WTC11 (cell line): Measurements from ENCODE around the gene FCRL5. TPM values are rescaled to one million over a fixed set of nuclear protein-coding genes. Genes with fewer than 3 reads are reported as not detected.

ENCODE experiments used
- ATAC-seq: fragments of 200-7000 bp; cut with Tn5 transposase; 2 replicates; pipeline ENCODE4 v1.10.0; 2021; ENCODE audit warnings: mild to moderate bottlenecking, moderate library complexity
- CTCF ChIA-PET: fragments of 300-600 bp; sonication (Branson Sonifier 250); formaldehyde crosslinking; loops from one replicate; lab custom pipeline; 2021; ENCODE audit warnings: antibody characterized with exemption; lab: Charles Lee
- POLR2A ChIA-PET: fragments of 350-600 bp; sonication (Branson Sonifier 250); formaldehyde crosslinking; loops from one replicate; lab custom pipeline; 2021; ENCODE audit warnings: antibody characterized with exemption; lab: Charles Lee
- DNase-seq: peaks from one replicate; pipeline ENCODE4 v3.0.0; 2021; ENCODE audit warnings: low spot score
- H3K27ac Mint-ChIP-seq: 2 replicates; pipeline ENCODE4 v1.8.0; 2021; ENCODE audit warnings: mixed read lengths
- H3K27me3 Mint-ChIP-seq: 2 replicates; pipeline ENCODE4 v1.8.0; 2021; ENCODE audit warnings: low read depth, mild to moderate bottlenecking, moderate library complexity, mixed read lengths
- H3K36me3 Mint-ChIP-seq: 2 replicates; pipeline ENCODE4 v1.8.0; 2021; ENCODE audit warnings: mixed read lengths
- H3K4me1 Mint-ChIP-seq: 2 replicates; pipeline ENCODE4 v1.8.0; 2022; ENCODE audit warnings: mixed read lengths
- H3K4me3 Mint-ChIP-seq: 2 replicates; pipeline ENCODE4 v1.8.0; 2021; ENCODE audit warnings: mild to moderate bottlenecking, moderate library complexity, mixed read lengths
- H3K9me3 Mint-ChIP-seq: 2 replicates; pipeline ENCODE4 v1.8.0; 2021; ENCODE audit warnings: mixed read lengths
- CREM ChIP-seq: sonication (generic); formaldehyde crosslinking; IDR thresholded peaks from 2 replicates; pipeline ENCODE4 v1.8.1; 2022; ENCODE audit warnings: mild to moderate bottlenecking, missing genetic modification reagents, moderate library complexity
- ETV6 ChIP-seq: sonication (generic); formaldehyde crosslinking; IDR thresholded peaks from 2 replicates; pipeline ENCODE4 v1.8.1; 2022; ENCODE audit warnings: mild to moderate bottlenecking, missing genetic modification reagents
- NFYB ChIP-seq: sonication (generic); formaldehyde crosslinking; conservative IDR thresholded peaks from 2 replicates; pipeline ENCODE4 v1.8.0; 2022; ENCODE audit warnings: low read depth, missing genetic modification reagents
- RORB ChIP-seq: fragments of 250-450 bp; sonication (Bioruptor Pico); IDR thresholded peaks from 2 replicates; pipeline ENCODE4 v1.9.0; 2021; ENCODE audit warnings: mild to moderate bottlenecking
- SP1 ChIP-seq: sonication (generic); formaldehyde crosslinking; conservative IDR thresholded peaks from 2 replicates; pipeline ENCODE4 v1.8.1; 2022; ENCODE audit warnings: missing genetic modification reagents
- TCF7 ChIP-seq: sonication (generic); formaldehyde crosslinking; IDR thresholded peaks from 2 replicates; pipeline ENCODE4 v1.8.0; 2022; ENCODE audit warnings: mild to moderate bottlenecking, low read depth, missing genetic modification reagents, moderate library complexity
- TEAD1 ChIP-seq: sonication (generic); formaldehyde crosslinking; IDR thresholded peaks from 2 replicates; pipeline ENCODE4 v1.8.0; 2022; ENCODE audit warnings: mild to moderate bottlenecking, missing genetic modification reagents
- TEAD4 ChIP-seq: sonication (generic); formaldehyde crosslinking; IDR thresholded peaks from 2 replicates; pipeline ENCODE4 v1.8.0; 2022; ENCODE audit warnings: mild to moderate bottlenecking, missing genetic modification reagents
- TP53 ChIP-seq: sonication (generic); formaldehyde crosslinking; IDR thresholded peaks from 2 replicates; pipeline ENCODE4 v1.8.1; 2023; ENCODE audit warnings: mild to moderate bottlenecking, missing genetic modification reagents
- ZNF138 ChIP-seq: sonication (generic); formaldehyde crosslinking; conservative IDR thresholded peaks from 2 replicates; pipeline ENCODE4 v1.8.1; 2022; ENCODE audit warnings: mild to moderate bottlenecking, moderate library complexity, missing genetic modification reagents
- ZNF232 ChIP-seq: sonication (generic); formaldehyde crosslinking; IDR thresholded peaks from 2 replicates; pipeline ENCODE4 v1.8.0; 2022; ENCODE audit warnings: mild to moderate bottlenecking, missing genetic modification reagents
- total RNA-seq: library from RNA; stranded (reverse); gene quantifications from 3 replicates; pipeline ENCODE4 v1.2.3, GENCODE V29; 2021
- TF ChIP-seq, protein P1 (sequence below): fragments of 200-600 bp; IDR thresholded peaks from 2 replicates; pipeline ENCODE4 v1.8.0; 2022; ENCODE audit warnings: antibody characterized with exemption
- TF ChIP-seq, protein P2 (sequence below): sonication (generic); formaldehyde crosslinking; conservative IDR thresholded peaks from 2 replicates; pipeline ENCODE4 v1.8.1; 2022; ENCODE audit warnings: mild to moderate bottlenecking, missing genetic modification reagents
- TF ChIP-seq, protein P3 (sequence below): sonication (generic); formaldehyde crosslinking; IDR thresholded peaks from 2 replicates; pipeline ENCODE4 v1.8.1; 2022; ENCODE audit warnings: low read depth, missing genetic modification reagents, borderline replicate concordance
- TF ChIP-seq, protein P4 (sequence below): fragments of 250-450 bp; sonication (Bioruptor Pico); IDR thresholded peaks from 2 replicates; pipeline ENCODE4 v1.9.0; 2021; ENCODE audit warnings: mild to moderate bottlenecking
- TF ChIP-seq, protein P5 (sequence below): sonication (generic); formaldehyde crosslinking; conservative IDR thresholded peaks from 2 replicates; pipeline ENCODE4 v1.8.1; 2023; ENCODE audit warnings: mild to moderate bottlenecking, low read depth, missing genetic modification reagents, moderate library complexity

FCRL5 gene
- total RNA-seq, 1 experiment from 2014 or later = 0.70 TPM

DNA sequence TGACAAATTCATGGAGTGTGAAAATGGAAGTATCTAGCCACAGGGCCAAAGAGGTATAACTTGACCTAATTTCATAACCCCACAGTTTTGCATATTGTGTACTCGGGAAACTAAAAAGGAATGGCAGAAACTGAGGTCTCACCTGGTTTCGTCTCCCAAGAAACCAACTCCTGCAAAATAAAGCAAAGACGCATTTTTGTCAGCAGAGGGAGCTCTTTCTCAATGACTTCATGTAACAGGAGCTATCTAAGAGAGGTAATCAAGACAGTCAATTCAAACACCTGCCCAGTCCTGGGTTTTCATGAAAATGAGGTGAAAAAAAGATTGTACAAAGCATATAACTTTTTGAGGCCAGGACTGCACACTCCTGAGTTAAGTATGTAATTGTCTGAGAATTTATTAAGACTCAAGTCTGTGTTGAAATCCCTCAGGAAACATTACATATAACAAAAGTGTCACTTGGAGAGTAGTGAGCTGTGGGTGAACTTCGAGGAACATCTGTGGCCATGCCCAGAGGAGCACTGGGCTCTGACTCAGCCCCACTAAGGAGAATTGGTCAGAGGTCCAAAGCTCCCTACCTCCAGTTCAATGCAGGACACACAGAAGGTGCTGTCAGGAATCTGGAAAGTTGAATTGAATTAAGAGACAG is 28.0 kb upstream of the FCRL5 start:
- no peak overlapping the region for H3K4me3 Mint-ChIP-seq
- TF ChIP-seq TEAD4 (CRISPR knock-in tag) (peak; percentile 73; the same call in 1 of the 2 replicates), CREM (no peak), TEAD1 (CRISPR knock-in tag) (peak; percentile 92; the same call in 1 of the 2 replicates), ZNF232 (CRISPR knock-in tag) (no peak), NFYB (CRISPR knock-in tag) (no peak)
- TF ChIP-seq, protein P1, sequence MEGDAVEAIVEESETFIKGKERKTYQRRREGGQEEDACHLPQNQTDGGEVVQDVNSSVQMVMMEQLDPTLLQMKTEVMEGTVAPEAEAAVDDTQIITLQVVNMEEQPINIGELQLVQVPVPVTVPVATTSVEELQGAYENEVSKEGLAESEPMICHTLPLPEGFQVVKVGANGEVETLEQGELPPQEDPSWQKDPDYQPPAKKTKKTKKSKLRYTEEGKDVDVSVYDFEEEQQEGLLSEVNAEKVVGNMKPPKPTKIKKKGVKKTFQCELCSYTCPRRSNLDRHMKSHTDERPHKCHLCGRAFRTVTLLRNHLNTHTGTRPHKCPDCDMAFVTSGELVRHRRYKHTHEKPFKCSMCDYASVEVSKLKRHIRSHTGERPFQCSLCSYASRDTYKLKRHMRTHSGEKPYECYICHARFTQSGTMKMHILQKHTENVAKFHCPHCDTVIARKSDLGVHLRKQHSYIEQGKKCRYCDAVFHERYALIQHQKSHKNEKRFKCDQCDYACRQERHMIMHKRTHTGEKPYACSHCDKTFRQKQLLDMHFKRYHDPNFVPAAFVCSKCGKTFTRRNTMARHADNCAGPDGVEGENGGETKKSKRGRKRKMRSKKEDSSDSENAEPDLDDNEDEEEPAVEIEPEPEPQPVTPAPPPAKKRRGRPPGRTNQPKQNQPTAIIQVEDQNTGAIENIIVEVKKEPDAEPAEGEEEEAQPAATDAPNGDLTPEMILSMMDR = peak; percentile 65
- TF ChIP-seq, protein P2, sequence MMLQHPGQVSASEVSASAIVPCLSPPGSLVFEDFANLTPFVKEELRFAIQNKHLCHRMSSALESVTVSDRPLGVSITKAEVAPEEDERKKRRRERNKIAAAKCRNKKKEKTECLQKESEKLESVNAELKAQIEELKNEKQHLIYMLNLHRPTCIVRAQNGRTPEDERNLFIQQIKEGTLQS (CRISPR knock-in tag) = no peak
- H3K27ac Mint-ChIP-seq = peak overlapping the region; percentile 85; the same call in 1 of the 2 replicates
- no peaks in the 10 kb centered on the region for H3K9me3 Mint-ChIP-seq
- DNase-seq = peak; percentile 36
- ChIA-PET POLR2A (no interaction called here), CTCF (interaction anchor here (0.6 to 2.9 kb wide), 48 partner anchors 8 to 545 kb away, joined by 3 to 39 read pairs (median 4); partner anchors contain the start of gene FCRL4)
- no peaks in the 10 kb centered on the region for H3K27me3 Mint-ChIP-seq
- ATAC-seq = peak; percentile 87
- no peaks in the 10 kb centered on the region for H3K36me3 Mint-ChIP-seq
- peaks cover 4% of the 10 kb centered on the region for H3K4me1 Mint-ChIP-seq

DNA sequence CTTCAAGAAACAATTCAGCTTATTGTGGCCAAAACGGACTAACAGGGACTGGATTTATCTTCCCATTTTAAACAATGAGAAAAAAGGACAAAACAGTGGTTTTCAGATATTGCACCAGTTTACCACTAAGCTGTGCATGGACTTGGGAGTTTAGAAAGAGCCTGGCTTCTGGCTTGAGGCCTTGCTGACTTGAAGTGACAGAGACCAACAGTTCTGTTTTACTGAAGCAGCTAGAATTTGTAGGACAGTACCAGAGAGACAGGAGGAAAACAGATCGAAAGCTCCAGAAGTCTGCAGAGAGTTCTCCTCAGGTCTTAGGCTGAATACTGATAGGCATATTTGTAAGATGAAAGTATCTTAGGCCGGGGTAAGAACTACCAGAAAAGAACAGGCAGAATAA is 25.1 kb upstream of the FCRL5 start:
- Mint-ChIP-seq H3K4me1 (peaks cover 10% of the 10 kb centered on the region), H3K27ac (no peak overlapping the region), H3K9me3 (no peaks in the 10 kb centered on the region), H3K36me3 (no peaks in the 10 kb centered on the region), H3K27me3 (no peaks in the 10 kb centered on the region)
- CTCF ChIA-PET = interaction anchor here (1.3 to 1.8 kb wide), 3 partner anchors 12 to 114 kb away, joined by 3 to 6 read pairs (median 5); no protein-coding TSS in a partner anchor
- POLR2A ChIA-PET = no interaction called here
- TF ChIP-seq TEAD4 (CRISPR knock-in tag) = no peak
- TF ChIP-seq, protein P3, sequence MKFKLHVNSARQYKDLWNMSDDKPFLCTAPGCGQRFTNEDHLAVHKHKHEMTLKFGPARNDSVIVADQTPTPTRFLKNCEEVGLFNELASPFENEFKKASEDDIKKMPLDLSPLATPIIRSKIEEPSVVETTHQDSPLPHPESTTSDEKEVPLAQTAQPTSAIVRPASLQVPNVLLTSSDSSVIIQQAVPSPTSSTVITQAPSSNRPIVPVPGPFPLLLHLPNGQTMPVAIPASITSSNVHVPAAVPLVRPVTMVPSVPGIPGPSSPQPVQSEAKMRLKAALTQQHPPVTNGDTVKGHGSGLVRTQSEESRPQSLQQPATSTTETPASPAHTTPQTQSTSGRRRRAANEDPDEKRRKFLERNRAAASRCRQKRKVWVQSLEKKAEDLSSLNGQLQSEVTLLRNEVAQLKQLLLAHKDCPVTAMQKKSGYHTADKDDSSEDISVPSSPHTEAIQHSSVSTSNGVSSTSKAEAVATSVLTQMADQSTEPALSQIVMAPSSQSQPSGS (CRISPR knock-in tag) = no peak
- no peak for TF ChIP-seq ETV6 (CRISPR knock-in tag)
- TF ChIP-seq, protein P4, sequence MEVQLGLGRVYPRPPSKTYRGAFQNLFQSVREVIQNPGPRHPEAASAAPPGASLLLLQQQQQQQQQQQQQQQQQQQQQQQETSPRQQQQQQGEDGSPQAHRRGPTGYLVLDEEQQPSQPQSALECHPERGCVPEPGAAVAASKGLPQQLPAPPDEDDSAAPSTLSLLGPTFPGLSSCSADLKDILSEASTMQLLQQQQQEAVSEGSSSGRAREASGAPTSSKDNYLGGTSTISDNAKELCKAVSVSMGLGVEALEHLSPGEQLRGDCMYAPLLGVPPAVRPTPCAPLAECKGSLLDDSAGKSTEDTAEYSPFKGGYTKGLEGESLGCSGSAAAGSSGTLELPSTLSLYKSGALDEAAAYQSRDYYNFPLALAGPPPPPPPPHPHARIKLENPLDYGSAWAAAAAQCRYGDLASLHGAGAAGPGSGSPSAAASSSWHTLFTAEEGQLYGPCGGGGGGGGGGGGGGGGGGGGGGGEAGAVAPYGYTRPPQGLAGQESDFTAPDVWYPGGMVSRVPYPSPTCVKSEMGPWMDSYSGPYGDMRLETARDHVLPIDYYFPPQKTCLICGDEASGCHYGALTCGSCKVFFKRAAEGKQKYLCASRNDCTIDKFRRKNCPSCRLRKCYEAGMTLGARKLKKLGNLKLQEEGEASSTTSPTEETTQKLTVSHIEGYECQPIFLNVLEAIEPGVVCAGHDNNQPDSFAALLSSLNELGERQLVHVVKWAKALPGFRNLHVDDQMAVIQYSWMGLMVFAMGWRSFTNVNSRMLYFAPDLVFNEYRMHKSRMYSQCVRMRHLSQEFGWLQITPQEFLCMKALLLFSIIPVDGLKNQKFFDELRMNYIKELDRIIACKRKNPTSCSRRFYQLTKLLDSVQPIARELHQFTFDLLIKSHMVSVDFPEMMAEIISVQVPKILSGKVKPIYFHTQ (CRISPR knock-in tag) = no peak
- no peak for TF ChIP-seq TCF7 (CRISPR knock-in tag)
- TF ChIP-seq, protein P5, sequence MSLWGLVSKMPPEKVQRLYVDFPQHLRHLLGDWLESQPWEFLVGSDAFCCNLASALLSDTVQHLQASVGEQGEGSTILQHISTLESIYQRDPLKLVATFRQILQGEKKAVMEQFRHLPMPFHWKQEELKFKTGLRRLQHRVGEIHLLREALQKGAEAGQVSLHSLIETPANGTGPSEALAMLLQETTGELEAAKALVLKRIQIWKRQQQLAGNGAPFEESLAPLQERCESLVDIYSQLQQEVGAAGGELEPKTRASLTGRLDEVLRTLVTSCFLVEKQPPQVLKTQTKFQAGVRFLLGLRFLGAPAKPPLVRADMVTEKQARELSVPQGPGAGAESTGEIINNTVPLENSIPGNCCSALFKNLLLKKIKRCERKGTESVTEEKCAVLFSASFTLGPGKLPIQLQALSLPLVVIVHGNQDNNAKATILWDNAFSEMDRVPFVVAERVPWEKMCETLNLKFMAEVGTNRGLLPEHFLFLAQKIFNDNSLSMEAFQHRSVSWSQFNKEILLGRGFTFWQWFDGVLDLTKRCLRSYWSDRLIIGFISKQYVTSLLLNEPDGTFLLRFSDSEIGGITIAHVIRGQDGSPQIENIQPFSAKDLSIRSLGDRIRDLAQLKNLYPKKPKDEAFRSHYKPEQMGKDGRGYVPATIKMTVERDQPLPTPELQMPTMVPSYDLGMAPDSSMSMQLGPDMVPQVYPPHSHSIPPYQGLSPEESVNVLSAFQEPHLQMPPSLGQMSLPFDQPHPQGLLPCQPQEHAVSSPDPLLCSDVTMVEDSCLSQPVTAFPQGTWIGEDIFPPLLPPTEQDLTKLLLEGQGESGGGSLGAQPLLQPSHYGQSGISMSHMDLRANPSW (CRISPR knock-in tag) = no peak
- no peak for TF ChIP-seq SP1 (CRISPR knock-in tag)
- no peak for TF ChIP-seq ZNF138 (CRISPR knock-in tag)
- TF ChIP-seq, protein P2 (CRISPR knock-in tag) = no peak
- no peak for TF ChIP-seq TP53 (CRISPR knock-in tag)
- no peak for TF ChIP-seq RORB (CRISPR knock-in tag)
- TF ChIP-seq, all 79 proteins: peak for 0
- no peak overlapping the region for H3K4me3 Mint-ChIP-seq
- ATAC-seq (no peak), DNase-seq (no peak)
